ENCODE measurements around the gene POLR1C.

- TF ChIP-seq EP300 (IDR thresholded peaks at IDR 0.05) (no peak), POLR2AphosphoS5 (IDR thresholded peaks at IDR 0.05) (no peak), POLR2A (IDR thresholded peaks at IDR 0.05) (no peak), CTCF (IDR thresholded peaks at IDR 0.05) (no peak)
These were observed 47.9 kb upstream of the POLR1C start for GRCh38 chr6:43468748-43469681.

All from gastroesophageal sphincter (tissue), 3 donors.